Endothelial cell of coronary artery (primary cell): ENCODE results near the gene HNRNPH1. TPM values are rescaled to one million over a fixed set of nuclear protein-coding genes. Genes with fewer than 3 reads are reported as not detected.

Source experiments
- total RNA-seq: library from RNA; depleted of rRNA; stranded (reverse); fragments of >200 nt; gene quantifications from 2 replicates; pipeline ENCODE4 v1.2.3, GENCODE V29; 2014

Gene HNRNPH1
- 864 and 891 TPM in 2 replicates for total RNA-seq

DNA sequence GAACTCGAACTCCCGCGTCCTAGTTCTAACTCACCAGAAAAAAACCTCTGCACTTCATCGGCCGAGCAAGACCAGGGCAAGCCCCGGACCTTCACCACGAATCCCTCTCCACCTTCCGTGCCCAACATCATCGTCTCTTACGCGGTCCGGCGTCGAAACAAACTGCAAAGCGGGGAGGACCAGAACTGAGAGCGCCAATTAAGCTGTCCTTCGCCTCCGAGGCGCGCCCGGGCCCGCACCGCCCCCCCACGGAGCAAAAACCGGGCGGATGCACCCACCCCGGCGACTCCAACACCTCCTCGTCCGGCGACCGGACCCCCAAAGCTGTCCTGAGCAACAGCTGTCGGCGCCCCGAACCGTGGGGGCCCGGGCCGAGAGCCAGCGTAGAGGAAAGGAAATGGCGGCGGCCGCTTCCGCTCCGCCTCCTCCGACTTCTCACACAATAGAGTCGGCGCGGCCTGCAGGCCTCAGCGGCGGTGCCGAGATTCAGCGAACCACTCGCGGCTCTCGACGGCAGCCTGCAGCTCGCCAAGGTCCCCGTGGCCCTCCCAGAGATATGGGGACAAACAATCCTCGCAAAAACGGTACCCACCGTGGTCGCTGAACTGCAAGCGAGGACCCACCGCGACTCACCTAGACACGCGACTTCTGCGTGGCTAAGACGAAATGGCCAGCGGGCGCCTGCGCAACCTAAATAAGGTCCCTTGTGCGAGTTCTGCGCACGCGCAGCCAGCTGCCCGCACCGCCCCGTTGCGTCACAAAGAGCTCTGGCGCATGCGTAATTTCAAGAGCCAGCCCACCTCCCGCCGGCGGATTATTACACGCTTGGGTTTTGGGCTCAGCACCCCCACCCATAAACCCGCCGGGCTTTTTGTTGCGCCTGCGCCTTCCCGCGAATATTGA, at the start of gene HNRNPH1:
HNRNPH1 (minus strand) TSS at position 669 of the 903 bp plus-strand sequence; CDS start at position 131, 538 bp downstream.

Other genes starting within 250 kb of the HNRNPH1 start
- gene RUFY1, start 73.1 kb downstream of the HNRNPH1 start, total RNA-seq, result 40.1 and 65.0 TPM in 2 replicates
- 0.09 and 0.18 TPM in 2 replicates for gene CBY3, start 57.4 kb upstream of the HNRNPH1 start, total RNA-seq
- gene CANX, start 75.3 kb upstream of the HNRNPH1 start, total RNA-seq, result 661 and 812 TPM in 2 replicates
- 5.6 and 8.0 TPM in 2 replicates for gene MAML1, start 109.2 kb upstream of the HNRNPH1 start, total RNA-seq
- gene LTC4S, start 170.3 kb upstream of the HNRNPH1 start, total RNA-seq, result 1.1 and 1.2 TPM in 2 replicates
- 130 and 211 TPM in 2 replicates for gene MGAT4B, start 183.2 kb upstream of the HNRNPH1 start, total RNA-seq
- gene SQSTM1, start 197.2 kb upstream of the HNRNPH1 start, total RNA-seq, result 355 and 525 TPM in 2 replicates
- gene MRNIP, start 235.1 kb upstream of the HNRNPH1 start, total RNA-seq, result 10.2 and 17.2 TPM in 2 replicates